ENCODE measurements around the gene STEAP2. TPM values are rescaled to one million over a fixed set of nuclear protein-coding genes. Genes with fewer than 3 reads are reported as not detected.

Gene STEAP2
- total RNA-seq, 4 donors from 2014 or later, result 21.0 to 38.4 (median 25.0) TPM

DNA sequence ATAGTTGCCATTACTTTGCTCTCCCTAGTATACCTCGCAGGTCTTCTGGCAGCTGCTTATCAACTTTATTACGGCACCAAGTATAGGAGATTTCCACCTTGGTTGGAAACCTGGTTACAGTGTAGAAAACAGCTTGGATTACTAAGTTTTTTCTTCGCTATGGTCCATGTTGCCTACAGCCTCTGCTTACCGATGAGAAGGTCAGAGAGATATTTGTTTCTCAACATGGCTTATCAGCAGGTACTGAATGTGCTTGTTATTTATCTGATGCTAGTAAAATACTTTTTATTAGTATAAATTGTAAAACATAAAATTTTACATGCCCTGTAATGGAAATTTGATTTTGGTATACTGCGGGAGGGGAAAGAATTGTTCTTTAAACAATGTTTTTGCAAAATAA, 15.7 kb downstream of the STEAP2 start:
- Histone ChIP-seq H3K4me3 (no peak overlapping the region), H3K36me3 (peaks cover 0 to 8% of the 10 kb centered on the region in 2 donors), H3K9me3 (no peaks in the 10 kb centered on the region), H3K27ac (no peak overlapping the region), H3K27me3 (no peaks in the 10 kb centered on the region), H3K4me1 (peaks cover 0 to 10% (median 0%) of the 10 kb centered on the region in 3 donors)
- ATAC-seq, result no peak
- WGBS, 2 donors (ENCODE audit: low coverage in 1 of 2), result 56 to 75% methylated on average over 4 to 5 of the region's 5 CpGs
- TF ChIP-seq POLR2AphosphoS5 (IDR thresholded peaks at IDR 0.05) (no peak), POLR2A (IDR thresholded peaks at IDR 0.05) (no peak), EP300 (IDR thresholded peaks at IDR 0.05) (no peak)
- TF ChIP-seq, protein P1, sequence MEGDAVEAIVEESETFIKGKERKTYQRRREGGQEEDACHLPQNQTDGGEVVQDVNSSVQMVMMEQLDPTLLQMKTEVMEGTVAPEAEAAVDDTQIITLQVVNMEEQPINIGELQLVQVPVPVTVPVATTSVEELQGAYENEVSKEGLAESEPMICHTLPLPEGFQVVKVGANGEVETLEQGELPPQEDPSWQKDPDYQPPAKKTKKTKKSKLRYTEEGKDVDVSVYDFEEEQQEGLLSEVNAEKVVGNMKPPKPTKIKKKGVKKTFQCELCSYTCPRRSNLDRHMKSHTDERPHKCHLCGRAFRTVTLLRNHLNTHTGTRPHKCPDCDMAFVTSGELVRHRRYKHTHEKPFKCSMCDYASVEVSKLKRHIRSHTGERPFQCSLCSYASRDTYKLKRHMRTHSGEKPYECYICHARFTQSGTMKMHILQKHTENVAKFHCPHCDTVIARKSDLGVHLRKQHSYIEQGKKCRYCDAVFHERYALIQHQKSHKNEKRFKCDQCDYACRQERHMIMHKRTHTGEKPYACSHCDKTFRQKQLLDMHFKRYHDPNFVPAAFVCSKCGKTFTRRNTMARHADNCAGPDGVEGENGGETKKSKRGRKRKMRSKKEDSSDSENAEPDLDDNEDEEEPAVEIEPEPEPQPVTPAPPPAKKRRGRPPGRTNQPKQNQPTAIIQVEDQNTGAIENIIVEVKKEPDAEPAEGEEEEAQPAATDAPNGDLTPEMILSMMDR (IDR thresholded peaks at IDR 0.05), result no peak

DNA sequence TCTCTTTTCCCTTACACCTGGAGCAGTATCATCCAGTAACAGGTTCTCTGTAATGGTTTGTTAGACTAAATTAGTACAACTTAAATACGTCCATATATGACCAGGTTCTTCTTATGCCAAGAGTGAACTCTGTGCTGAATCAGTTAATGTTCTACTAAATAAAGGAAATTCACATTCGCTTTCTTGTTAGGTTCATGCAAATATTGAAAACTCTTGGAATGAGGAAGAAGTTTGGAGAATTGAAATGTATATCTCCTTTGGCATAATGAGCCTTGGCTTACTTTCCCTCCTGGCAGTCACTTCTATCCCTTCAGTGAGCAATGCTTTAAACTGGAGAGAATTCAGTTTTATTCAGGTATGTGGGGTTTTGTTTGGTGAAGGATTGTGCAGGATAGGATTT, 18.1 kb downstream of the STEAP2 start:
- WGBS, 2 donors (ENCODE audit: low coverage in 1 of 2), result 61 to 89% methylated on average over 2 of the region's 2 CpGs
- H3K27ac ChIP-seq, result no peak overlapping the region
- no peaks in the 10 kb centered on the region for H3K9me3 ChIP-seq
- no peak for ATAC-seq
- H3K4me1 ChIP-seq, result no peaks in the 10 kb centered on the region
- no peak overlapping the region for H3K4me3 ChIP-seq
- peaks cover 0 to 8% of the 10 kb centered on the region in 2 donors for H3K36me3 ChIP-seq
- TF ChIP-seq POLR2AphosphoS5 (IDR thresholded peaks at IDR 0.05) (no peak), POLR2A (IDR thresholded peaks at IDR 0.05) (no peak), EP300 (IDR thresholded peaks at IDR 0.05) (no peak)
- TF ChIP-seq, protein P1 (IDR thresholded peaks at IDR 0.05), result no peak
- H3K27me3 ChIP-seq, result no peaks in the 10 kb centered on the region

DNA sequence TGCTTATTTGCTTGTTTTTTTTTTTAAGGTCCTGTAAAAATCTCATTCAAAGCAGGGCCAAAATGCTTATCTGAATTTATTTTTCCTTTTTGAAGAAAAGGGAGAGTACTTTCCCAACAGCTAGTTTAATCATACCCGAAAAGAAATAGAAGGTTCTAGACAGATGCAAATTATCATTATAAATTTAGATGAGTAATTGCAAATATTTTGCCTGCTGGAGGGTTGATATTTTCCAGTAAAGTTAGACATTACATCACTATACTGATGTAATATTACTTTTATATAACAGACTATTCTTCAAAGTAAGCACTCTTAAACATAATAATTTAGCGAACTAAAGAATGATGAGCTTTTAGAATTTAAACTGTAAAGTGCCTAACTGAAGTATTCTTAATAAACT, 19.3 kb downstream of the STEAP2 start:
- TF ChIP-seq POLR2A (IDR thresholded peaks at IDR 0.05) (no peak), POLR2AphosphoS5 (IDR thresholded peaks at IDR 0.05) (no peak), EP300 (IDR thresholded peaks at IDR 0.05) (no peak)
- TF ChIP-seq, protein P1 (IDR thresholded peaks at IDR 0.05), result no peak
- no peak overlapping the region for H3K4me3 ChIP-seq
- ATAC-seq, result no peak
- no peaks in the 10 kb centered on the region for H3K9me3 ChIP-seq
- H3K27me3 ChIP-seq, result no peaks in the 10 kb centered on the region
- no peaks in the 10 kb centered on the region for H3K4me1 ChIP-seq
- peaks cover 0 to 8% of the 10 kb centered on the region in 2 donors for H3K36me3 ChIP-seq
- 57 to 70% methylated on average over 2 of the region's 2 CpGs for WGBS, 2 donors (ENCODE audit: low coverage in 1 of 2)
- no peak overlapping the region for H3K27ac ChIP-seq

DNA sequence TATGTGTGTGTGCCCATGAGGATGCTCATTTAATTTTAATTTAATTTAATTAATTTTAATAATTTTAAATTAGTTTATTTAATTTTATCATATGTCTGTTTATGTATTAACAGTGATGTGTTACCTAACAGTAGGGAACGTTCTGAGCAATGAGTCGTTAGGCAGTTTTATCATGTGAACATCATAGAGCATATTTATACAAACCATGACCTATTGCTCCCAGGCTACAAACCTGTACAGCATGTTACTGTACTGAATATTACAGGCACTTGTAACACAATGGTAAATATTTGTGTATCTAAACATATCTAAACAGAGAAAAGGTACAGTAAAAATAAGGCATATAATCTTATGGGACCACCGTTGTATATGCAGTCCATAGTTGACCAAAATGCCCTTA, 19.8 kb downstream of the STEAP2 start:
- Histone ChIP-seq H3K4me1 (no peaks in the 10 kb centered on the region), H3K4me3 (no peak overlapping the region), H3K27ac (no peak overlapping the region), H3K27me3 (no peaks in the 10 kb centered on the region), H3K9me3 (no peaks in the 10 kb centered on the region), H3K36me3 (peaks cover 0 to 8% of the 10 kb centered on the region in 2 donors)
- 73 to 86% methylated on average over 3 of the region's 3 CpGs for WGBS, 2 donors (ENCODE audit: low coverage in 1 of 2)
- no peak for TF ChIP-seq POLR2A (IDR thresholded peaks at IDR 0.05)
- no peak for TF ChIP-seq EP300 (IDR thresholded peaks at IDR 0.05)
- TF ChIP-seq, protein P1 (IDR thresholded peaks at IDR 0.05), result no peak
- no peak for TF ChIP-seq POLR2AphosphoS5 (IDR thresholded peaks at IDR 0.05)
- ATAC-seq, result no peak

DNA sequence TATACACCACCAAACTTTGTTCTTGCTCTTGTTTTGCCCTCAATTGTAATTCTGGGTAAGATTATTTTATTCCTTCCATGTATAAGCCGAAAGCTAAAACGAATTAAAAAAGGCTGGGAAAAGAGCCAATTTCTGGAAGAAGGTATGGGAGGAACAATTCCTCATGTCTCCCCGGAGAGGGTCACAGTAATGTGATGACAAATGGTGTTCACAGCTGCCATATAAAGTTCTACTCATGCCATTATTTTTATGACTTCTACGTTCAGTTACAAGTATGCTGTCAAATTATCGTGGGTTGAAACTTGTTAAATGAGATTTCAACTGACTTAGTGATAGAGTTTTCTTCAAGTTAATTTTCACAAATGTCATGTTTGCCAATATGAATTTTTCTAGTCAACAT, 20.9 kb downstream of the STEAP2 start:
- no peak for TF ChIP-seq EP300 (IDR thresholded peaks at IDR 0.05)
- no peak for TF ChIP-seq POLR2A (IDR thresholded peaks at IDR 0.05)
- TF ChIP-seq, protein P1 (IDR thresholded peaks at IDR 0.05), result no peak
- no peak for TF ChIP-seq POLR2AphosphoS5 (IDR thresholded peaks at IDR 0.05)
- WGBS, 2 donors (ENCODE audit: low coverage in 1 of 2), result 10 to 22% methylated on average over 5 of the region's 5 CpGs
- Histone ChIP-seq H3K4me1 (no peaks in the 10 kb centered on the region), H3K27me3 (no peaks in the 10 kb centered on the region), H3K9me3 (no peaks in the 10 kb centered on the region), H3K27ac (no peak overlapping the region), H3K4me3 (no peak overlapping the region), H3K36me3 (no peaks in the 10 kb centered on the region)
- ATAC-seq, result no peak

Measured in gastroesophageal sphincter (tissue), 4 donors.